Sigmoid colon (tissue), 7 donors: ENCODE data around the gene CFAP97. TPM values are rescaled to one million over a fixed set of nuclear protein-coding genes. Genes with fewer than 3 reads are reported as not detected.

Source experiments
- DNase-seq: peaks from one replicate; pipeline ENCODE4 v3.0.0-alpha.2; 2019
- H3K27ac ChIP-seq, 4 donors: fragments of 200-600 bp; sonication (generic); one replicate each; pipeline ENCODE4 v1.5.1; 2016 to 2019; ENCODE audit warnings: mild to moderate bottlenecking in 1 of 4
- H3K27me3 ChIP-seq, 3 donors: fragments of 200-600 bp; sonication (generic); one replicate each; pipeline ENCODE4 v1.5.1; 2019; ENCODE audit warnings: mild to moderate bottlenecking in 1 of 3
- H3K36me3 ChIP-seq, 4 donors: fragments of 200-600 bp; sonication (generic); one replicate each; pipeline ENCODE4 v1.5.1; 2016 to 2019
- H3K4me1 ChIP-seq, 4 donors: fragments of 200-600 bp; sonication (generic); one replicate each; pipeline ENCODE4 v1.5.1; 2017 to 2019
- H3K4me3 ChIP-seq, 4 donors: fragments of 200-600 bp; sonication (generic); one replicate each; pipeline ENCODE4 v1.5.1; 2017 to 2019; ENCODE audit warnings: mild to moderate bottlenecking in 2 of 4, moderate library complexity in 1 of 4
- H3K9me3 ChIP-seq, 4 donors: fragments of 200-600 bp in 3 of 4; sonication (generic) in 3 of 4; one replicate each; pipeline versions ENCODE4 v1.5.1 to v1.6.1; 2013 to 2019
- CTCF ChIP-seq, 4 experiments: fragments of 450-650 bp in 3 of 4; fragments of 200-600 bp in 1 of 4; IDR thresholded peaks; one replicate each; pipeline ENCODE4 v1.5.1; 2016 to 2019; ENCODE audit warnings: antibody characterized with exemption in 4 of 4, mild to moderate bottlenecking in 3 of 4, moderate library complexity in 2 of 4
- EP300 ChIP-seq, 4 donors: sonication (generic); formaldehyde crosslinking; IDR thresholded peaks; one replicate each; pipeline ENCODE4 v1.6.1; 2017; ENCODE audit warnings: antibody characterized with exemption in 4 of 4
- POLR2A ChIP-seq, 2 donors: fragments of 450-650 bp; IDR thresholded peaks; one replicate each; pipeline ENCODE4 v1.6.1; 2016; ENCODE audit warnings: antibody characterized with exemption in 2 of 2, mild to moderate bottlenecking in 2 of 2, moderate library complexity in 2 of 2
- POLR2AphosphoS5 ChIP-seq, 4 donors: sonication (generic); formaldehyde crosslinking; IDR thresholded peaks; one replicate each; pipeline ENCODE4 v1.6.1; 2017; ENCODE audit warnings: antibody characterized with exemption in 4 of 4
- WGBS, 2 donors: extraction: QIAGEN DNeasy Blood & Tissue Kit; methylation state at CpG; one replicate each; pipeline ENCODE4 v1.1.7; 2013; 5-methylcytosine and 5-hydroxymethylcytosine counted together
- intact Hi-C: fragments of 100-400 bp; cut with DNase I; formaldehyde crosslinking; loops from one replicate; pipeline ENCODE4 v1.15.1; 2023
- polyA plus RNA-seq, 3 donors: library from polyadenylated mRNA; stranded (reverse); fragments of 200-250 nt; gene quantifications; one replicate each; pipeline ENCODE4 v1.2.3, GENCODE V29; 2013
- total RNA-seq, 4 donors: library from RNA; depleted of rRNA; stranded (reverse); fragments of >200 nt; gene quantifications; one replicate each; pipeline ENCODE4 v1.1.0, GENCODE V29; 2016
- donor health status: healthy with polysubstance abuse.
- donor health status: Bipolar disorder and iron deficiency.
- donor health status: healthy.

The CFAP97 gene
- total and polyA plus RNA-seq, 7 donors: 4.4 to 46.4 (median 33.8) TPM

- no peak for DNase-seq
- H3K4me1 ChIP-seq: peaks cover 0 to 30% (median 25%) of the 10 kb centered on the region in 4 donors
- TF ChIP-seq POLR2A (IDR thresholded peaks at IDR 0.05): no peak
- 74 to 88% methylated on average over 19 of the region's 19 CpGs for WGBS, 2 donors
- no peaks in the 10 kb centered on the region for H3K27me3 ChIP-seq
- no peaks in the 10 kb centered on the region for H3K36me3 ChIP-seq
- no peak overlapping the region for H3K4me3 ChIP-seq
- no peaks in the 10 kb centered on the region for H3K9me3 ChIP-seq
- intact Hi-C loops: no loop called here
- peak overlapping the region in 1 of 4 donors; percentile 12 for H3K27ac ChIP-seq
Observed at GRCh38 chr4:185229021-185229818, 25.4 kb upstream of the CFAP97 start.

GRCh38 chr4:185227713-185228278 lies 24.0 kb upstream of the CFAP97 start:
- Histone ChIP-seq H3K9me3 (no peaks in the 10 kb centered on the region), H3K27ac (peak overlapping the region; percentile 32 to 71 (median 61)), H3K4me1 (peaks cover 0 to 32% (median 27%) of the 10 kb centered on the region in 4 donors), H3K36me3 (no peaks in the 10 kb centered on the region), H3K27me3 (no peaks in the 10 kb centered on the region), H3K4me3 (no peak overlapping the region)
- TF ChIP-seq POLR2AphosphoS5 (IDR thresholded peaks at IDR 0.05) (no peak), CTCF (IDR thresholded peaks at IDR 0.05) (no peak), EP300 (IDR thresholded peaks at IDR 0.05) (no peak), POLR2A (IDR thresholded peaks at IDR 0.05) (no peak)
- 90% methylated on average over 9 of the region's 9 CpGs for WGBS, 2 donors
- intact Hi-C loops: no loop called here
- DNase-seq: no peak

- intact Hi-C loops: no loop called here
- H3K4me1 ChIP-seq: peaks cover 0 to 32% (median 26%) of the 10 kb centered on the region in 4 donors
Observed at GRCh38 chr4:185227131-185227551, 23.3 kb upstream of the CFAP97 start.

GRCh38 chr4:185225940-185226339 lies 22.1 kb upstream of the CFAP97 start:
- intact Hi-C loops: no loop called here
- Histone ChIP-seq H3K27me3 (no peaks in the 10 kb centered on the region), H3K4me3 (no peak overlapping the region), H3K4me1 (peaks cover 0 to 38% (median 25%) of the 10 kb centered on the region in 4 donors), H3K9me3 (no peaks in the 10 kb centered on the region), H3K36me3 (no peaks in the 10 kb centered on the region), H3K27ac (peak overlapping the region in 3 of 4 donors; percentile 32 to 71 (median 60))
- no peak for DNase-seq
- 96 to 98% methylated on average over 6 of the region's 6 CpGs for WGBS, 2 donors
- TF ChIP-seq CTCF (IDR thresholded peaks at IDR 0.05) (no peak), POLR2AphosphoS5 (IDR thresholded peaks at IDR 0.05) (no peak), EP300 (IDR thresholded peaks at IDR 0.05) (no peak), POLR2A (IDR thresholded peaks at IDR 0.05) (no peak)

More at GRCh38 chr4:185227131-185227551, 23.3 kb upstream of the CFAP97 start:
- peak overlapping the region; percentile 32 to 71 (median 61) for H3K27ac ChIP-seq
- no peaks in the 10 kb centered on the region for H3K9me3 ChIP-seq
- DNase-seq: no peak
- H3K4me3 ChIP-seq: no peak overlapping the region
- WGBS, 2 donors: 32 to 56% methylated on average over 4 of the region's 4 CpGs
- no peaks in the 10 kb centered on the region for H3K36me3 ChIP-seq
- TF ChIP-seq CTCF (IDR thresholded peaks at IDR 0.05) (peak in 1 of 4 experiments; percentile 12), EP300 (IDR thresholded peaks at IDR 0.05) (no peak), POLR2AphosphoS5 (IDR thresholded peaks at IDR 0.05) (peak in 1 of 4 donors; percentile 13)
- H3K27me3 ChIP-seq: no peaks in the 10 kb centered on the region

- Histone ChIP-seq H3K36me3 (no peaks in the 10 kb centered on the region), H3K4me1 (peaks cover 0 to 46% (median 31%) of the 10 kb centered on the region in 4 donors), H3K9me3 (no peaks in the 10 kb centered on the region), H3K27ac (no peak overlapping the region), H3K27me3 (no peaks in the 10 kb centered on the region), H3K4me3 (no peak overlapping the region)
- intact Hi-C loops: no loop called here
- peak in 1 of 4 experiments; percentile 12 for TF ChIP-seq CTCF (IDR thresholded peaks at IDR 0.05)
- TF ChIP-seq POLR2A (IDR thresholded peaks at IDR 0.05): no peak
- DNase-seq: no peak
Observed at GRCh38 chr4:185224597-185224996, 20.8 kb upstream of the CFAP97 start.
